WTC11 (cell line): ENCODE data around the gene FBN2.

Experiments
- CREM ChIP-seq: sonication (generic); formaldehyde crosslinking; IDR thresholded peaks from 2 replicates; pipeline ENCODE4 v1.8.1; 2022; ENCODE audit warnings: mild to moderate bottlenecking, missing genetic modification reagents, moderate library complexity
- TF ChIP-seq, protein P1 (sequence below): fragments of 200-600 bp; IDR thresholded peaks from 2 replicates; pipeline ENCODE4 v1.8.0; 2022; ENCODE audit warnings: antibody characterized with exemption
- TF ChIP-seq, protein P2 (sequence below): sonication (generic); formaldehyde crosslinking; IDR thresholded peaks from 2 replicates; pipeline ENCODE4 v1.8.1; 2023; ENCODE audit warnings: mild to moderate bottlenecking, missing genetic modification reagents, moderate library complexity

DNA sequence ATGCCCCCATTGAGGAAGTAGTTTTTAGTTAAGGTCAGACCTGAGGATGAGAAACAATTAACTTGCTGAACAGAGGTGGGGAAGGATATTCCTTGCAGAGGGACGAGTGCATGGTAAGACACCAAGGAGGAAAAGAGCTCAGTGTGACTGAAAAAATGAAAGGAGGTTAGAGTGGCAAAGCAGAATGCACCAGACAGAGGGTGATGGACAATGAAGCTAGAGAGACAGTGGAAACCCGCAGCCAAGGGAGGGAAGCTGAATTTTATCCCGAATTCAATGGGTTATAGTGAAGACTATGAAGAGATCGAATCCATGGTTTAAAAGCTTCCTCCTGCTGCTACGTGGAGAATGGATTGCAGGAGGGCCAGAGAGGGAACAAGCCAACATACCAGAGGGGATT is 206.8 kb downstream of the FBN2 start:
- TF ChIP-seq, protein P1, sequence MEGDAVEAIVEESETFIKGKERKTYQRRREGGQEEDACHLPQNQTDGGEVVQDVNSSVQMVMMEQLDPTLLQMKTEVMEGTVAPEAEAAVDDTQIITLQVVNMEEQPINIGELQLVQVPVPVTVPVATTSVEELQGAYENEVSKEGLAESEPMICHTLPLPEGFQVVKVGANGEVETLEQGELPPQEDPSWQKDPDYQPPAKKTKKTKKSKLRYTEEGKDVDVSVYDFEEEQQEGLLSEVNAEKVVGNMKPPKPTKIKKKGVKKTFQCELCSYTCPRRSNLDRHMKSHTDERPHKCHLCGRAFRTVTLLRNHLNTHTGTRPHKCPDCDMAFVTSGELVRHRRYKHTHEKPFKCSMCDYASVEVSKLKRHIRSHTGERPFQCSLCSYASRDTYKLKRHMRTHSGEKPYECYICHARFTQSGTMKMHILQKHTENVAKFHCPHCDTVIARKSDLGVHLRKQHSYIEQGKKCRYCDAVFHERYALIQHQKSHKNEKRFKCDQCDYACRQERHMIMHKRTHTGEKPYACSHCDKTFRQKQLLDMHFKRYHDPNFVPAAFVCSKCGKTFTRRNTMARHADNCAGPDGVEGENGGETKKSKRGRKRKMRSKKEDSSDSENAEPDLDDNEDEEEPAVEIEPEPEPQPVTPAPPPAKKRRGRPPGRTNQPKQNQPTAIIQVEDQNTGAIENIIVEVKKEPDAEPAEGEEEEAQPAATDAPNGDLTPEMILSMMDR, result no peak
- TF ChIP-seq, protein P2, sequence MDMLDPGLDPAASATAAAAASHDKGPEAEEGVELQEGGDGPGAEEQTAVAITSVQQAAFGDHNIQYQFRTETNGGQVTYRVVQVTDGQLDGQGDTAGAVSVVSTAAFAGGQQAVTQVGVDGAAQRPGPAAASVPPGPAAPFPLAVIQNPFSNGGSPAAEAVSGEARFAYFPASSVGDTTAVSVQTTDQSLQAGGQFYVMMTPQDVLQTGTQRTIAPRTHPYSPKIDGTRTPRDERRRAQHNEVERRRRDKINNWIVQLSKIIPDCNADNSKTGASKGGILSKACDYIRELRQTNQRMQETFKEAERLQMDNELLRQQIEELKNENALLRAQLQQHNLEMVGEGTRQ, result no peak
- TF ChIP-seq CREM (CRISPR knock-in tag), result no peak
